ENCODE data around the gene FAM114A1.

The FAM114A1 gene

GRCh38 chr4:38867478-38868058, at the start of gene FAM114A1:
FAM114A1 (plus strand) TSS chr4:38867806; CDS start chr4:38878079, 10,273 bp downstream.
- peak in 1 of 4 experiments; percentile 22 for DNase-seq

- no peak for DNase-seq
Measured at GRCh38 chr4:38818441-38818976, 49.1 kb upstream of the FAM114A1 start.

GRCh38 chr4:38819569-38819968, 48.0 kb upstream of the FAM114A1 start:
- DNase-seq = no peak

GRCh38 chr4:38820329-38821061, 47.1 kb upstream of the FAM114A1 start:
- DNase-seq = no peak

GRCh38 chr4:38821739-38822138, 45.9 kb upstream of the FAM114A1 start:
- no peak for DNase-seq

- DNase-seq = no peak
Measured at GRCh38 chr4:38822748-38823303, 44.8 kb upstream of the FAM114A1 start.

GRCh38 chr4:38823766-38824165, 43.8 kb upstream of the FAM114A1 start:
- DNase-seq = no peak

GRCh38 chr4:38829237-38829636, 38.4 kb upstream of the FAM114A1 start:
- DNase-seq = no peak

GRCh38 chr4:38831653-38832052, 36.0 kb upstream of the FAM114A1 start:
- no peak for DNase-seq

- no peak for DNase-seq
Measured at GRCh38 chr4:38832206-38832605, 35.4 kb upstream of the FAM114A1 start.

- DNase-seq = no peak
Measured at GRCh38 chr4:38832624-38833528, 34.7 kb upstream of the FAM114A1 start.

- DNase-seq = no peak
Measured at GRCh38 chr4:38834570-38834969, 33.0 kb upstream of the FAM114A1 start.

GRCh38 chr4:38837334-38837733, 30.3 kb upstream of the FAM114A1 start:
- DNase-seq = no peak

GRCh38 chr4:38837849-38838248, 29.8 kb upstream of the FAM114A1 start:
- no peak for DNase-seq

- no peak for DNase-seq
Measured at GRCh38 chr4:38842994-38843393, 24.6 kb upstream of the FAM114A1 start.

- DNase-seq = no peak
Measured at GRCh38 chr4:38846015-38846414, 21.6 kb upstream of the FAM114A1 start.

GRCh38 chr4:38855466-38855865, 12.1 kb upstream of the FAM114A1 start:
- no peak for DNase-seq

GRCh38 chr4:38856046-38856445, 11.6 kb upstream of the FAM114A1 start:
- no peak for DNase-seq

- peak in 2 of 4 experiments; percentile 23 to 38 for DNase-seq
Measured at GRCh38 chr4:38856524-38857337, 10.9 kb upstream of the FAM114A1 start, which contains the start of gene TLR6. TLR6 (minus strand) TSS chr4:38856817; CDS start chr4:38829473, 27,344 bp downstream.

GRCh38 chr4:38857354-38858096, 10.1 kb upstream of the FAM114A1 start:
- DNase-seq = no peak

GRCh38 chr4:38858097-38858420, 9.5 kb upstream of the FAM114A1 start:
- no peak for DNase-seq

All from activated naive CD4-positive, alpha-beta T cell (primary cell).